ENCODE measurements around the gene OGDH.

Gene OGDH

GRCh38 chr7:44743750-44744149 is 137.3 kb downstream of the OGDH start:
- DNase-seq: no peak

DNA sequence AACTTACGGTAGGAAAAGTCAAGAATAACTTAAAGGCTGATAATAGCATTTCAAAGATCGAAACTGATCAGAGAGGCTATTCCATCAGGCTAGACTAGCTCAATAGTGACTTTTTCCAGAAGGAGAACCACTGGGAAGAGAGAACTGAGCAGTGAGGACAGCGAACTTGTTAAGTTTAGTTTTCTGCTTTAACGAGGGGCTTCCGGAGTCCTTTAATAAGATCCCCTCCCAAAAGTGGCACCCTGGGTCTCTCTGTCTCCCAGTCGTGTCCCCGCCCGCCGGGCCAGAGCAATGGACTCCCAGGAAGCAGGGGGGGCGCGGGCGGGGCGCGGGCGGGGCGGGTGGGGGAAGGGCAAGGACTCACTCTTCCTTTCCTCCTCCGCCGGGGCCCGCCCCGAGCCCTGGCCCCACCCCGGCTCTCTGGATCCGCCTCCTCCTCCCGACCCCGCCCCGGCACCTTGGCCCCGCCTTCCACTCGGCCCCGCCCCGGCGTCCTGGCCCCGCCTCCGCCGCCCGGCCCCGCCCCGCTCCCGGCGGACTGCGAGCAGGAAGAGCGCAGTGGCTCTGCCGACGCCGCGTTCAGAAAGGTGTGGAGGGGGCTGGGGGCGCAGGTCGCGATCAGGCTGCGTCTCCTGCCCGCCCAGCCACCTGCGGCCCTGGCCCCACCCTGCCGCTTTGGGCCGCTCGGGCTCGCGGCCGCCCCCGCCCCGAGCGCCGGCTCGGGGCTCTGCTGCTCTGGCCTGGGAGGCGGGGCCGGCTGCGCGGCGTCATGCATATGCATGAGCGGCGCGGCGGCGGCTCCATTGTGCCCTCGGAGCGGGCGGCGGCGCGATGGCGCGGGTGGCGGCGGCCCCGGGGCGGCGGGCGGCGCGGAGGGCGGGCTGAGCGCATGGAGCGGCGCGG is 141.9 kb downstream of the OGDH start, which contains the start of gene ZMIZ2:
TSS of gene ZMIZ2 (plus strand) at position 803 of the 903 bp plus-strand sequence. CDS start 7,403 bp downstream, outside the sequence.
- DNase-seq: peak; percentile 91

- no peak for DNase-seq
These were observed 142.7 kb downstream of the OGDH start for GRCh38 chr7:44748948-44749731.

DNA sequence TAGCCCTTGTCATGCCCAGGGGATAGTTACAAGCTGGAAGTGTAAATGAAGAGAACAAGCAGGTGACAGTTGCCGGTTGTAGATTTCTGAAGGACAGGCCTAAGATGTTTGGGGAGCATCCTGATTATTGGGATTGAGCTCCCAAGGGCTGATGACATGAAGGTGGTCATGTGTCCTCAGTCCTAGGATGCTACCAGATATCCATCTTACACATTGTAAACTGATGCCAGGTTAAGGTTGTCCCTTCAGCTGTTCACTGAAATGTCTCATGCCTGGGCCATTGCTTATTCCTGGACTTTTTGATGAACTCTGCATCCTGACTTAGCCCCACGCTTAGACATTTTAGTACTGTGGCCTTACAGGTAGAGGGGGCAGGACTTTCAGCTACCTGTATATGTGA is 143.6 kb downstream of the OGDH start:
- DNase-seq: no peak

- no peak for DNase-seq
These were observed 144.0 kb downstream of the OGDH start for GRCh38 chr7:44750424-44750823.

GRCh38 chr7:44750921-44751571 is 144.6 kb downstream of the OGDH start:
- DNase-seq: peak; percentile 78

DNA sequence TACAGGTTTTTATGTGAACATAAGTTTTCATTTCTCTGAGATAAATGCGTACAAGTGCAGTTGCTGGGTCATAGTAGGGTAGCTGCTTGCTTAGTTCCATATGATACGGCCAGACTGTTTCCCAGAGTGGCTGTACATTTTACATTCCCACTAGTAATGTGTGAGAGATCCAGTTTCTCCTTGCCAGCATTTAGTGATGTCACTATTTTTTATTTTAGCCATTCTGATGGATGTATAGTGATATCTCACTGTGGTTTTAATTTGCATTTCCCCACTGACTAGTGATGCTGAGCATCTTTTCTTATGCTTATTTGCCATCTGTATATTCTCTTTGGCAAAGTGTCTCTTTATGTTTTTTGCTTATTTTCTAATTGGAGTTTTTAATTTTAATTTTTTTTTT is 146.4 kb downstream of the OGDH start:
- no peak for DNase-seq

DNA sequence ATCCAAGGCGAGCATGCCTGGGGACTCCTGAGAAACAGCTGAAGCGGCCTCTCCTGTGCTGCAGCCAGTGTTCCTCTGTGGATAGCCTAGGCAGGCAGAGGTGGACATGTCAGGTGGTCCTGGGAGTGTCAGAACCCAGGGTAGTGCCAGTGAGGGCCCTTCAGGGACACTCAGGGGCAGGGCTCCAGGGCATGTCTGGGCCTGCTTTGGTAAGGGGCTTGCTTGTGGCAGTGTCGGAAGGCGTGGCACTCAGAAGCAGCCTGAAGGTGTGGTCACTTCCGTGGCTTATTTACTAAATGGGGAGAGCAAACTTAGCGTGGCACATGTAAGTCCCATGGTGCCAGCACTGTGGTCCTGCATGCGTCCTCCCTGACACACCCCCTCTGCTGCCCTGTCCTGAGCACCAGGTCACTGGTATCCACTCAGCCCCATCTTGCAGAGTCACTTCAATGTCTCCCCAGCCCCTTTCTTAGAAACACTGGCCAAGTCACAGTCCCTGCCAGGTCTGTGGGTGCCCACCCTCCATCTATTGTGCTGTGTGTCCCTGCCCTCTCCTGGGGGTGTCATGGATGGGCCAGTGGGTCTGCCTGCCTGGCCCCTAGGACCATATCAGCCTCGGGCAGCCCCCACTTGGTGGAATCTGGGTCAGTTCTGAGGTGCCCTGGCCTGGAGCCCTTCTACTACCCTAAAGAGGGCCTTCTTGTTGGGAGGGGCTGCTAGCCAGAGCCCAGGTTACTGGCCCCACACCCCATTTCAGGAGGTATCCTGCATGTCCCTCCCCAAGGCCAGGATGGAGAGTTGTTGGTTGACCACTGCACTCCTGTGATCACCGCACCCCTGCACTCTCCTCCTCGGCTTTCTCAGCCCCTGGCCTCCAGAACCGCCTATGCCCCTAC is 148.6 kb downstream of the OGDH start:
- no peak for DNase-seq

DNA sequence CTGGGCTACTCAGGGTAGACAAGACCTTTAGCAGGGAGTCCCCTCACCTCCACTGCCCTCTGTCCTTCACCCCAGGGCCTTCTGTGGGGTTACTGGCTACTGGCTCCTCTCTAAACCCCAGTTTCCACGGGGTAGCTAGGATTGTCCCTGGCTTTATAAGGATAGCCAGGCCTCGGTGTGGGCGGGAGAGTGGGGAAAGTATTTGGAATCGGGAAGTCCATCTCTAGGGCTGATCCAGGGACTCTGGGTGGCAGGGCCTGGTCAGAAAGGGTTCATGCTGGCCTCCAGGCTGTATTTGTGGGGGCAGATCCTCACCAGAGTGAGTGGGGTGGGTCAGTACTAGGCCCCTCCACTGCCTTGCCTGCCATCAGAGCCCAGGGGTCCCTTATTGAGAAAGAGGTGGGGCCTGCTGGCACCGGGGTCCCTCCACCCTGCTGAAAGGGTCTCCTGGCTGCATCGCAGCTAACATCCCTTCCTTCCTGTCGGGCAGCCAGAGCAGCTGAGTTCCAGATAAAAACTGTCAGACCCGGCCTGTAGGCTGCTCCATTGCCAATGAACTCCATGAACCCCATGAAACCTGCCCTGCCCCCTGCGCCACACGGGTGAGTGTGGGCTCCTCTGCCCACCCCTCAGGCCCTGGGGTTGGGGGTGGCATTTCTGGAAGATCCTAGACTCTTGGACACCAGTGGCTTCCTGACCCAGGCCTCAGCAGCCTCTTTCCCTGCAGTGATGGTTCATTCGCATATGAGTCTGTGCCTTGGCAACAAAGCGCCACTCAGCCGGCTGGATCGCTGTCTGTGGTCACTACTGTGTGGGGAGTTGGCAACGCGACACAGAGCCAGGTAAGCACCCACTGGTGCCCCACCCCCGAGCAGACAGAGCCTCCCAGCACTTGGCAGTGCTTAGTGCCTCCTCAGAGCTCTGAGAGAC is 149.5 kb downstream of the OGDH start:
- no peak for DNase-seq

DNA sequence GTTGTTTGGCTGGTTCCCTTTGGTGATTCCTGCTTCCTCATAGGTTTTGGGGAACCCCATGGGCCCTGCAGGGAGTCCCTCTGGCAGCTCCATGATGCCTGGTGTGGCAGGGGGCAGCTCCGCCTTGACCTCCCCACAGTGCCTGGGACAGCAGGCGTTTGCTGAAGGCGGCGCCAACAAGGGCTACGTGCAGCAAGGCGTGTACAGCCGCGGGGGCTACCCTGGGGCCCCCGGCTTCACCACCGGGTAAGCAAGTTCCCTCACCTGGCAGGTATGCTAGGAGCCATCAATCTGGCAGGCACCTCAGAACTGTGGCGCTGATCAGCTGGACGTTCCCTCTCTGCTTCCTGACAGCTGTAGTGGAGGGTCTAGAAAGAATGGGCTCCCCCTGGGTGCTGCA is 150.5 kb downstream of the OGDH start:
- no peak for DNase-seq

- DNase-seq: no peak
These were observed 150.9 kb downstream of the OGDH start for GRCh38 chr7:44757311-44757710.

- no peak for DNase-seq
These were observed 151.3 kb downstream of the OGDH start for GRCh38 chr7:44757739-44758138.

All from CD4-positive, alpha-beta T cell treated with Interleukin-10 for 1 hour (primary cell).